Fibroblast of lung (primary cell): ENCODE measurements around the gene PPP1R9A. TPM values are rescaled to one million over a fixed set of nuclear protein-coding genes. Genes with fewer than 3 reads are reported as not detected.

Experiments
- DNase-seq, 2 donors: peaks; one replicate each; pipeline versions ENCODE4 v3.0.0 to v3.0.0-alpha.2; 2010; ENCODE audit warnings: low read depth in 2 of 2
- H2AFZ ChIP-seq: 2 replicates; pipeline ENCODE4 v1.5.1; 2012; ENCODE audit warnings: low read length, control low read depth, inconsistent platforms
- H3K27ac ChIP-seq: 2 replicates; pipeline ENCODE4 v1.5.1; 2011; ENCODE audit warnings: low read length, control low read depth; ENCODE audit not compliant: insufficient read depth
- H3K27me3 ChIP-seq: 2 replicates; pipeline ENCODE4 v1.5.1; 2011; ENCODE audit warnings: mild to moderate bottlenecking, low read length; ENCODE audit not compliant: control insufficient read depth, insufficient read depth
- H3K36me3 ChIP-seq: 2 replicates; pipeline ENCODE4 v1.5.1; 2011; ENCODE audit warnings: low read length; ENCODE audit not compliant: control insufficient read depth, insufficient read depth
- H3K4me1 ChIP-seq: 2 replicates; pipeline ENCODE4 v1.5.1; 2011; ENCODE audit warnings: low read length; ENCODE audit not compliant: control insufficient read depth, insufficient read depth; ENCODE audit errors: extremely low read depth
- H3K4me2 ChIP-seq: 2 replicates; pipeline ENCODE4 v1.5.1; 2011; ENCODE audit warnings: low read length, control low read depth; ENCODE audit not compliant: insufficient read depth; ENCODE audit errors: extremely low read depth
- H3K4me3 ChIP-seq, 4 experiments: fragments of 200-600 bp in 1 of 4; sonication (generic) in 1 of 4; replicated peaks in 1 of 4; 2 replicates each; pipeline ENCODE4 v1.5.1; 2011 to 2016; ENCODE audit warnings: low read length in 4 of 4, low read depth in 3 of 4, mild to moderate bottlenecking in 3 of 4, control low read depth in 2 of 4, inconsistent platforms in 1 of 4, mixed read lengths in 1 of 4; ENCODE audit not compliant: insufficient read depth in 1 of 4; ENCODE audit errors: control extremely low read depth in 1 of 4
- H3K79me2 ChIP-seq: 2 replicates; pipeline ENCODE4 v1.5.1; 2012; ENCODE audit warnings: mild to moderate bottlenecking, low read length, inconsistent platforms; ENCODE audit not compliant: control insufficient read depth, insufficient read depth
- H3K9ac ChIP-seq: 2 replicates; pipeline ENCODE4 v1.5.1; 2011; ENCODE audit warnings: mild to moderate bottlenecking, low read length, control low read depth; ENCODE audit not compliant: insufficient read depth
- H3K9me3 ChIP-seq: 2 replicates; pipeline ENCODE4 v1.5.1; 2012; ENCODE audit warnings: low read depth, low read length; ENCODE audit not compliant: control insufficient read depth, insufficient read depth
- H4K20me1 ChIP-seq: 2 replicates; pipeline ENCODE4 v1.5.1; 2011; ENCODE audit warnings: low read length; ENCODE audit not compliant: control insufficient read depth, insufficient read depth; ENCODE audit errors: extremely low read depth
- EZH2 ChIP-seq: IDR thresholded peaks from 2 replicates; pipeline ENCODE4 v1.5.1; 2012; ENCODE audit warnings: low read length, control low read depth, mild to moderate bottlenecking; ENCODE audit errors: missing control alignments
- polyA plus RNA-seq, 2 donors: library from polyadenylated mRNA; depleted of rRNA in 1 of 2; stranded (reverse) in 1 of 2; unstranded in 1 of 2; fragments of >200 nt; gene quantifications; 2 replicates each; pipeline ENCODE4 v1.2.1, GENCODE V29; 2011 to 2012; ENCODE audit warnings: missing spikeins in 1 of 2
- total RNA-seq: library from RNA; depleted of rRNA; stranded (reverse); fragments of >200 nt; gene quantifications from 2 replicates; pipeline ENCODE4 v1.2.1, GENCODE V29; 2014
- TF ChIP-seq, protein P1 (sequence below), 2 donors: IDR thresholded peaks in 1 of 2; conservative IDR thresholded peaks in 1 of 2; 1 replicate in 1 of 2; 2 replicates in 1 of 2; pipeline ENCODE4 v1.5.1; 2011 to 2012; ENCODE audit warnings: low read length in 2 of 2, control low read depth in 1 of 2, inconsistent platforms in 1 of 2, low read depth in 1 of 2, mild to moderate bottlenecking in 1 of 2

The PPP1R9A gene
- total and polyA plus RNA-seq, 2 donors (not counting 1 experiment from before 2014, with no cell fraction given), result 0.68 to 3.3 TPM

DNA sequence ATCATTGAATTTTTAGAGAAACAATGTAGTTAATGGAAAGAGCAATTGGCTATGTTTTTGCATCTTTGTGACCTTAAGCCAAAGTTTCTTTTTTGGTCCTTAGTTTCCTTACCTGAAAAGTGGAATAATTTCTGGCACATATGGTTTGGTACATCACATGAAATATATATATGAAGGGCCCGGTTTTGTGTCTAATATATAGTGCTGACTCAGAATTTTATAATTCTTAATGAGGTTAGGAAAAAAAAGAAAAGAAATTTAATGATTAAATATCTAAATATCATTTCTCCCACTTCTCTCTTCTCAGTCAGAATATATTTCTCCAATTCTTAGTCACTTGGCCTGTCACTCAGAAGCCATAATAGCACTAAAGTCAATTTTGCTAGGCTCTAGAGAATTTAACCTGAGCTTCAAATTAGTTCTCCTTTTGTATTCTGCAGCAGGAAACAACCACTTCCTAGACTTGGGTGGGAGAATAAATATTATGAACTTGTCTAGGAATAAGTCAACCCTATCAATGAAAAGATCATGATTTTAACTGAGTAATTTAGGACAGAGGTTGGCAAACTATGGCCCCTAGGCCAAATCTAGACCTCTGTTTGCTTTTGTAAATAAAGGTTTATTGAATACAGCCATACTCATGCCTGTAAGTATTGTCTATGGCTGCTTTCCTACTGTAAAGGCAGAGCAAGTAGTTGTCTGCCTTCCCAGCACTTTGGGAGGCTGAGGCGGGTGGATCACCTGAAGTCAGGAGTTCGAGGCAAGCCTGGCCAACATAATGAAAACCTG lies 34.6 kb downstream of the PPP1R9A start:
- H3K27me3 ChIP-seq, result no peaks in the 10 kb centered on the region

DNA sequence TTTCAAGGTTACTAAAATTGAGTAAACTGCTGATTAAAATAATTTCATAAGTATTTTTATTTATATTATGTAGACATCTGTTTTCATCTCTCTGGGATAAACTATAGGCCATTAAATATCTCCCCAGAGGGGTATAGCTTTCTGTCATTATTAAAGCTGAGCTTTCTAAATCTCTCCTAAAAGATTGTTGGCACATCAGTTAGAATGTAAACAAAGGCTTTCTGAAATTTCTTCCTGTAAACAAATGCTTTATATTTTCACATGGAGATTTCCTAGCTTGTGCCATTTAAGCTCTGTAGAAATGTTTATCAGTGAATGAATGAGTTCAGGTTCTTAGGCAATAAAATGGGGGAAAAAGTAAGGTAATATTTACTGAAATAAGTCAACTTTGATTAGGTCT lies 35.7 kb downstream of the PPP1R9A start:
- no peaks in the 10 kb centered on the region for H3K27me3 ChIP-seq
- H2AFZ ChIP-seq, result no peak overlapping the region
- no peak for TF ChIP-seq EZH2
- TF ChIP-seq, protein P1, sequence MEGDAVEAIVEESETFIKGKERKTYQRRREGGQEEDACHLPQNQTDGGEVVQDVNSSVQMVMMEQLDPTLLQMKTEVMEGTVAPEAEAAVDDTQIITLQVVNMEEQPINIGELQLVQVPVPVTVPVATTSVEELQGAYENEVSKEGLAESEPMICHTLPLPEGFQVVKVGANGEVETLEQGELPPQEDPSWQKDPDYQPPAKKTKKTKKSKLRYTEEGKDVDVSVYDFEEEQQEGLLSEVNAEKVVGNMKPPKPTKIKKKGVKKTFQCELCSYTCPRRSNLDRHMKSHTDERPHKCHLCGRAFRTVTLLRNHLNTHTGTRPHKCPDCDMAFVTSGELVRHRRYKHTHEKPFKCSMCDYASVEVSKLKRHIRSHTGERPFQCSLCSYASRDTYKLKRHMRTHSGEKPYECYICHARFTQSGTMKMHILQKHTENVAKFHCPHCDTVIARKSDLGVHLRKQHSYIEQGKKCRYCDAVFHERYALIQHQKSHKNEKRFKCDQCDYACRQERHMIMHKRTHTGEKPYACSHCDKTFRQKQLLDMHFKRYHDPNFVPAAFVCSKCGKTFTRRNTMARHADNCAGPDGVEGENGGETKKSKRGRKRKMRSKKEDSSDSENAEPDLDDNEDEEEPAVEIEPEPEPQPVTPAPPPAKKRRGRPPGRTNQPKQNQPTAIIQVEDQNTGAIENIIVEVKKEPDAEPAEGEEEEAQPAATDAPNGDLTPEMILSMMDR (conservative IDR thresholded peaks at IDR 0.05 in 1 of 2, IDR thresholded peaks at IDR 0.05 in 1 of 2; ENCODE audit: low read depth in 1 of 2, low read length in 2 of 2), result no peak

More for the DNA sequence above, 34.6 kb downstream of the PPP1R9A start:
- no peak overlapping the region for H3K4me3 ChIP-seq
- H4K20me1 ChIP-seq, result no peaks in the 10 kb centered on the region
- TF ChIP-seq EZH2, result no peak
- TF ChIP-seq, protein P1 (conservative IDR thresholded peaks at IDR 0.05 in 1 of 2, IDR thresholded peaks at IDR 0.05 in 1 of 2; ENCODE audit: low read depth in 1 of 2, low read length in 2 of 2), result no peak
- H3K79me2 ChIP-seq, result no peaks in the 10 kb centered on the region
- no peak for DNase-seq
- no peak overlapping the region for H3K9ac ChIP-seq
- no peak overlapping the region for H3K27ac ChIP-seq
- H2AFZ ChIP-seq, result no peak overlapping the region
- no peak overlapping the region for H3K4me2 ChIP-seq
- no peaks in the 10 kb centered on the region for H3K9me3 ChIP-seq
- H3K36me3 ChIP-seq, result no peaks in the 10 kb centered on the region
- no peaks in the 10 kb centered on the region for H3K4me1 ChIP-seq

DNA sequence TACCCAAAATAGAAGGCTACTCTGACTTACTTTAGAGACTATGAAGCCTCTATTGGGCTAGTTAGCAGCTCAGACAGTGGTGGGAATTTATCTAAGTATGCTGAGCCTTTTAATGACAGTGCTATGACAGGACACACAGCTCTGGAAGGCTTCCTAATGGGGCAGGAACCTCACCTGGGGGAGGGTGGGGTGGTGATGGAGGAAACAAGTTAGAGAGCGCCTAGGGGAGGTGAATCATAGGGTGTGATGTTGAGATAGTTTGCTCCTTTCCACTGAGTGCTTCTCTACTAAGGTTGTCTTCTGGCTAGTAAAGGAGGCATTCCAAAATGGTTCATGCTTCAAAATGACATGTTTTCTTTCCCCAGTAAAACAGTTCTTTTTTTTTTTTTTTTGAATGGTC lies 42.1 kb downstream of the PPP1R9A start:
- DNase-seq, result no peak
- H3K27ac ChIP-seq, result no peak overlapping the region
- H3K4me2 ChIP-seq, result no peak overlapping the region
- H3K79me2 ChIP-seq, result no peaks in the 10 kb centered on the region
- no peak overlapping the region for H2AFZ ChIP-seq
- H3K4me3 ChIP-seq, result no peak overlapping the region
- TF ChIP-seq, protein P1 (conservative IDR thresholded peaks at IDR 0.05 in 1 of 2, IDR thresholded peaks at IDR 0.05 in 1 of 2; ENCODE audit: low read depth in 1 of 2, low read length in 2 of 2), result no peak
- no peak for TF ChIP-seq EZH2
- H3K9me3 ChIP-seq, result no peaks in the 10 kb centered on the region
- H3K36me3 ChIP-seq, result no peaks in the 10 kb centered on the region
- no peaks in the 10 kb centered on the region for H4K20me1 ChIP-seq
- no peaks in the 10 kb centered on the region for H3K27me3 ChIP-seq
- no peak overlapping the region for H3K9ac ChIP-seq
- no peaks in the 10 kb centered on the region for H3K4me1 ChIP-seq

More for the DNA sequence above, 35.7 kb downstream of the PPP1R9A start:
- Histone ChIP-seq H3K9me3 (no peaks in the 10 kb centered on the region), H3K4me1 (no peaks in the 10 kb centered on the region), H3K9ac (no peak overlapping the region), H4K20me1 (no peaks in the 10 kb centered on the region), H3K4me2 (no peak overlapping the region), H3K36me3 (no peaks in the 10 kb centered on the region), H3K4me3 (no peak overlapping the region), H3K27ac (no peak overlapping the region), H3K79me2 (no peaks in the 10 kb centered on the region)
- peak in 1 of 2 donors; percentile 14 for DNase-seq
